Right lung (tissue), 5 donors: Measurements from ENCODE around the gene HOXA9. TPM values are rescaled to one million over a fixed set of nuclear protein-coding genes. Genes with fewer than 3 reads are reported as not detected.

Source experiments
- DNase-seq, 2 donors: peaks; one replicate each; pipeline ENCODE4 v3.0.0-alpha.2; 2013
- polyA plus RNA-seq, 5 donors: library from polyadenylated mRNA; unstranded; fragments of 120-200 nt; gene quantifications; one replicate each; pipeline versions ENCODE4 v1.2.1 to v1.2.3, GENCODE V29; 2013; ENCODE audit warnings: inconsistent platforms in 1 of 5, low replicate concordance in 1 of 5; ENCODE audit not compliant: insufficient read length in 5 of 5, insufficient read depth in 1 of 5

HOXA9 gene
- polyA plus RNA-seq, 5 donors: 0.17 to 1.2 (median 0.29) TPM

- peak; percentile 91 to 96 for DNase-seq
Observed at GRCh38 chr7:27143023-27143949, 22.1 kb downstream of the HOXA9 start, which contains the start of gene HOXA5. TSS of gene HOXA5 (minus strand) at chr7:27143681. CDS start at chr7:27143607, 74 bp downstream.

GRCh38 chr7:27142580-27143022 lies 22.7 kb downstream of the HOXA9 start:
- no peak for DNase-seq

GRCh38 chr7:27141923-27142579 lies 23.3 kb downstream of the HOXA9 start:
- peak in 1 of 2 donors; percentile 43 for DNase-seq

GRCh38 chr7:27141137-27141922 lies 24.0 kb downstream of the HOXA9 start:
- peak in 1 of 2 donors; percentile 49 for DNase-seq

- peak in 1 of 2 donors; percentile 42 for DNase-seq
Observed at GRCh38 chr7:27140126-27140857, 25.0 kb downstream of the HOXA9 start.

DNA sequence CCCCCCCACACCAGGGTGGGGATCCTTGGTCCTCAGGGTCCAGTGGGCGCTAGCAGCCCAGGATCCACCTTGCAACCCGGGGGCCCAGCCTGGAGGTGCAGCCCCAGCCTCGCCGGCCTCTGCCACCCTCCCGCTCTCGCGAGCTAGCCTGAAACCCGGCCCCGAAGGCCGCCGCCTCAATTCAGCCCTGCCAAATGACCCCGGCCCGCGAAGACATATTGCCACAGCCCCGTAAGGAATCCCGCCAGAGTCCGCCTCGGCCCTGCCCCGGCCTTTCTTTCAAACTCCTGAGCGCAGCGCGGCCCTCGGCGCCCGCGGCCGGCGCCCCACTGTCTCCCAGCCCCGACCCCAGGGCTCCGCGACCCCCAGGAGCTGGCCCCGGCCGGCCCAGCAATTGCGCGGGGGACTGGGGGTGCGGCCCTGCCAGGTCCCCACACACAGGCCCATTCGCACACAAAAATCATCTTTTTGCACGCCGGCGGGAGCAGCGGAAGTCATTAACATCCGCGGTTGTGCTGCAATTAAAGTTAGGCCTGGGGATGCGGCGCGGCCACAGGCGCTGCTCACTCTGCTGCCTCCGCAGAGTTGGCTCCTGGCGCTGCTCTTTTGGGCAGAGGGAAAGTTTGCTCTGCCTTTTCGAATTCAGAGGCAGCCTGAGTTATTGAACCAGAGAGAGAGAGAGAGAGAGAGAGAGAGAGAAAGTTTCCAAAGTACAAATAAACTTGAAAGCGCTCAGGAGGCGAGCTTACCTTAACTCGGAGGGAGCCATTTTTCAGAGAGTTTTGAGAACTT lies 25.8 kb downstream of the HOXA9 start:
- peak in 1 of 2 donors; percentile 26 for DNase-seq

DNA sequence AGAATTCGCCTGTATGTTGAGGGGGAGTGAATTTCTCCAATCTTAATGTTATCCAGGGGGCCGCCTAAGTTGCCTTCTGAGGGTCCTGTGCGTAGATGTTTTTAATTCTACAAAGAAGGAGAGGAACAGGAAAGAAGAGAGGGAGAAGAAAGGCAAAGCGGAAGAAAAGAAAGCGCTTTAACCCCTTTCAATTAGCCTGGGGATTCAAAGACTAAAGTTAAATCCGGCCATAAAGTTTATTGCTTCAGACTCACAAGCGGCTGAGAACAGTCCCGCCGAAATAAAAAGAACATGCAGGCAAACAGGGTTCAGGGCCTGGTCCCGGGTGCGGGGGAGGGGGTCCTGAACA lies 26.4 kb downstream of the HOXA9 start:
- DNase-seq: peak in 1 of 2 donors; percentile 38

- peak in 1 of 2 donors; percentile 40 for DNase-seq
Observed at GRCh38 chr7:27138472-27138871, 26.9 kb downstream of the HOXA9 start.

DNA sequence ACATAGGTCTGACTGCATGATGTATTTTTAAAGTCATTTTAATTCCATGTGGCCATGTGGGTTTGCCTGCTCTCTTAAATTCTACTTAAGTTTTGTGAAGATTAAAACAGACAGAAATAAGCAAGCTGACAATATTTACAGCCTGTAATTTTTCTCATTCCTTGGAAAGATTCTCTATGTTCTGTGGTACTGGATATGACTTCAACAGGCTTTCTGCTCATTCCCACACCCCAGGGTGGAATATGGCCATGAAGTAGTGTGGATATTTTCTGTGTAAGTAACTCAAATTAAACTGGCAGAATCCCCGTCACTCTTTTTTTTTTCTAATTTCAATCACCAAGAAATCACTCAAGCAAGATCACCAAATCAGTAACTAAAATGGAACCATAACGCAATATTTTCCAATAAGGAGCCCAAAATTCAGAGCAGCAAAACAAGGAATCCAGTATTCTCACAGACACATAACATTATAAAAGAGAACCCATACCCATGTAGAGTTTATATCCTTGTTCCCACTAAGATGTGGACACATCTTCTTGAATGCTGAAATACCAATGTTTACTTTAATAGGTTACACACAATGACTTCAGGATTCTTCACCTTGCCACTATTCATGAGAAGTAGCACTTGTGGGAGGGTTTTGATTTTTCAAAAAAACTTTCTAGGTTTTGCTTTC lies 27.6 kb downstream of the HOXA9 start:
- peak in 1 of 2 donors; percentile 40 for DNase-seq

DNA sequence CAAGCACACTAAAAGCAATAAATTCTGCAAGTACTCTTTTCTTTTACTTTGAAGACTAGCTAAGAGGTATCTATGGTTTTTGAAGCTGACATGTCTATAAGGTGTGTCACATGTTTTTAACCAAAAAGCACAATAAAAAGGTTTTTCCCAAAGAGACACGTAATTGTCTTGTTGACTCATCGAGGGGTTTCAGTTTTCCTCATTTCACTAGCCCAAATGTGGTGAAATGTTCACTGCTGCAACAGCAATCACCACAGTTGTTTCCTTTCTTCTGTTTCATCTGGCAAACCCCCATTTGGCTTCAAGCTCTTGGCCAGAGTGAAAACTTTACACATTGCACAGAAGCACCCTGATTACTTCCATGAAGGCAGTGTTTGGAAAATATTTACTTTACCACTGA lies 30.9 kb downstream of the HOXA9 start:
- DNase-seq: no peak

DNA sequence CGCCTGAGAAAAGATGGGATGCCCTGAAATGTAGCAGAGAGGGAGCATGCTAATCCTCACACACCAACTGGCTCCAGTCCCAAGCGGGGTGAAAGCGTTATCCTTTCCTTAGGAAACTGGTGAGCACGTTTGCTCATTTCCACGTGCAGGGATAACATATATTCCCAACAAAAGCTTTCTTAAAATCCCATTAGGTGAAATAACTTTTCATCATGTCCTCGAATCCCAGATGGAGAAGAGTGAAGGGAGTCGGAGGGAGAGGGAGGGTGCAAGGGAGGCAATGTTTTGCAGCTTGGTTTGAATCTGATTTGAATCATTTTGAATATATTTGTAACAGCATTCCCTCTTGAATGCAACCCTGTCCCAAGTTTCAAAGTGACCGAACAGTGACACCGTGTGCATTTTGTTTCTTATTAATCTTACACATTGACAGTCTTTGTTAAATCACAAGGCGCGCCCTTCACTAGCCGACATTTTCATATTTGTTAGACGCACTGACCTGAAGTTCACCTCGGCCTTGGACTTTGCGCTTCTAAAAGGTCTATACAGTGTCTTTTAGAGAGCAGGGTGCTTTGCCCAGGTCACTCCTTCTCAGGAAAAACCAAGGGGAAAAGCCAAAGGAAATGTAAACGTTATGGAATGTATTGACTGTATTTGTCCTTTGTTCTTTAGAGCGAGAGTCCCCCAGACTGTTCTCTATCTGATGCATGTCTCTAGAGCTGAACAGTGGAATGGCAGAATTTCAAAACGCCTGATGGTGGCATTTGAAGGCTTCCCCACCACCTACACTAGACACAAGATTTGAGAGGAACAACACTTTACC lies 31.7 kb downstream of the HOXA9 start:
- no peak for DNase-seq

GRCh38 chr7:27132978-27133377 lies 32.4 kb downstream of the HOXA9 start:
- DNase-seq: no peak

GRCh38 chr7:27132214-27132613 lies 33.1 kb downstream of the HOXA9 start:
- no peak for DNase-seq

GRCh38 chr7:27131390-27131819 lies 33.9 kb downstream of the HOXA9 start:
- no peak for DNase-seq

- DNase-seq: peak; percentile 91 to 93
Observed at GRCh38 chr7:27130540-27131389, 34.6 kb downstream of the HOXA9 start, which contains the start of gene HOXA4. TSS of gene HOXA4 (minus strand) at chr7:27130757. CDS start at chr7:27130733, 24 bp downstream.

- no peak for DNase-seq
Observed at GRCh38 chr7:27129729-27130539, 35.4 kb downstream of the HOXA9 start.
